ENCODE data around the gene GLG1.
A peak's percentile ranks its signal among the peaks of the same experiment; 100 is the strongest.

The GLG1 gene

GRCh38 chr16:74625500-74626350, 18.8 kb upstream of the GLG1 start:
- TF ChIP-seq, protein P1, sequence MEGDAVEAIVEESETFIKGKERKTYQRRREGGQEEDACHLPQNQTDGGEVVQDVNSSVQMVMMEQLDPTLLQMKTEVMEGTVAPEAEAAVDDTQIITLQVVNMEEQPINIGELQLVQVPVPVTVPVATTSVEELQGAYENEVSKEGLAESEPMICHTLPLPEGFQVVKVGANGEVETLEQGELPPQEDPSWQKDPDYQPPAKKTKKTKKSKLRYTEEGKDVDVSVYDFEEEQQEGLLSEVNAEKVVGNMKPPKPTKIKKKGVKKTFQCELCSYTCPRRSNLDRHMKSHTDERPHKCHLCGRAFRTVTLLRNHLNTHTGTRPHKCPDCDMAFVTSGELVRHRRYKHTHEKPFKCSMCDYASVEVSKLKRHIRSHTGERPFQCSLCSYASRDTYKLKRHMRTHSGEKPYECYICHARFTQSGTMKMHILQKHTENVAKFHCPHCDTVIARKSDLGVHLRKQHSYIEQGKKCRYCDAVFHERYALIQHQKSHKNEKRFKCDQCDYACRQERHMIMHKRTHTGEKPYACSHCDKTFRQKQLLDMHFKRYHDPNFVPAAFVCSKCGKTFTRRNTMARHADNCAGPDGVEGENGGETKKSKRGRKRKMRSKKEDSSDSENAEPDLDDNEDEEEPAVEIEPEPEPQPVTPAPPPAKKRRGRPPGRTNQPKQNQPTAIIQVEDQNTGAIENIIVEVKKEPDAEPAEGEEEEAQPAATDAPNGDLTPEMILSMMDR (conservative IDR thresholded peaks at IDR 0.05), result no peak
- H3K27ac ChIP-seq, result no peak overlapping the region

- TF ChIP-seq, protein P1 (conservative IDR thresholded peaks at IDR 0.05), result no peak
- H3K27ac ChIP-seq, result no peak overlapping the region
Observed at GRCh38 chr16:74623839-74624235, 16.9 kb upstream of the GLG1 start.

DNA sequence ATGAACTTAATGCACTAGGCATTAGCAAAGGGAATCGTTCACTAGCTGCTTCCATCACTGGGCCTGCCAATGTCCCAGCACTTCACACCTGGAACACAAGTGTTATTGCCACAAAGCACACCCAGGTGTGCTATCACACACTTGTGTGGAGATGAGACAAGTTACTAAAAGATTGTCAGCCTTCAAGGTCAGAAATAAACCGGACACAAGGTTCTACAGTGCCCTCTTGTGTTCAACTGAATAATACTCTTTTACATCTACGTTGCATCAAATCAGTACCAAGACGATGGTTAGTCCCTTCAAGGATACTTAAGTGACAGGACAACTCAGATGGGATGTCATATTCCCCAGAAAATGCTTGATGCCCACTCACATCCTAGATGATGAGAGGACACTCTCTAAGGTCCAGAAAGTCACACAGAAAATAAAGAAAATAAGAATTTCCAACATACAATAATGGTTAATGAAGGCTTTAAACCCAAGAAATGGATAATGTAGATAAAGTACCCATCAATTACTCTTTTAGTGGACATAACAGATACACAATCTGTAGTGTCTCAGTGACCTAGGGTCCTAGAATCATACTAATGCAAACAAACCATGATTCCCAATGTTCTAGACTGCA, 16.4 kb upstream of the GLG1 start:
- H3K27ac ChIP-seq, result no peak overlapping the region
- TF ChIP-seq, protein P1 (conservative IDR thresholded peaks at IDR 0.05), result peak; percentile 74

DNA sequence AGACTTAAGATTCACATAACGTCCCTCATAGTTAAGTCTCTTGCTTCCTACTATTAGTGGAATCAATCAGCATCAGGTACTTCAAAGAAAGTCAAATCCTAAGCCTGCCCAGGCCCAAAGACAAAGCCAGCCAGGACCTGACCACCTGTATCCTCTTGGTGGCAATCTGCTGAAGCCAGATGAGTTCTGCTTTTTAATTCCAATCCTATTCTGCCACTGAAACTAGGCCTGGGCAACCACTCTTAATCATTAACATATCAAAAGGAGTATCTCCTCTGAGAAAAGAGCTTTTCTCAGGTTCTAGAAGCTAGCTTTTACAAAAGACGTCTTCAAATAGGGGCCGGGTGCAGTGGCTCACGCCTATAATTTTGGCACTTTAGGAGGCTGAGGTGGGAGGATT, 15.1 kb upstream of the GLG1 start:
- TF ChIP-seq, protein P1 (conservative IDR thresholded peaks at IDR 0.05), result no peak
- no peak overlapping the region for H3K27ac ChIP-seq

DNA sequence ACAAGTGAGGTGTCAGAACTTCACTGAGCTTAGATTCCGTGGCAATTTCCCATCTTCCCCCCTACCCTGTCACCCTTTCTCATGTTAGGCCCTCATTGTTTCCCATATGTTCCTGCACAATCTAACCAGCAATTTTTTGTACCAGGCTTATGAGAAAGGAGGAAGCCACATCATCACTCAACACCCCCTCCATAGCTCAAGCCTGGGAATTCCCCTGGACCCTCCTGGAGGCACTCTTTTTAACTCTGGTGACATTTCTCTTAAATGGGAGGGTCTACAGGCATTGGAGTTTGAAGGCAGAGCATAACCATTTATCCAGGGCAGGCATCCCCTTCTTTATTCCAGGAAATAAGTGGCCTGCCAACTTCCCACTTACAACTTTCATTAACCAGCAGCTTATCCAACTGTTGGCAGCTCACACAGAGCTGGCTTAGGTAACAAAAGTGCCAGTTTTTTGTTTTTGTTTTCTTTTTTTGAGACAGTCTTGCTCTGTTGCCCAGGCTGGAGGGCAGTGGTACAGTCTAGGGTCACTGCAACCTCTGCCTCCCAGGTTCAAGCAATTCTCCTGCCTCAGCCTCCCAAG, 10.4 kb upstream of the GLG1 start:
- TF ChIP-seq, protein P1 (conservative IDR thresholded peaks at IDR 0.05), result no peak
- H3K27ac ChIP-seq, result no peak overlapping the region

DNA sequence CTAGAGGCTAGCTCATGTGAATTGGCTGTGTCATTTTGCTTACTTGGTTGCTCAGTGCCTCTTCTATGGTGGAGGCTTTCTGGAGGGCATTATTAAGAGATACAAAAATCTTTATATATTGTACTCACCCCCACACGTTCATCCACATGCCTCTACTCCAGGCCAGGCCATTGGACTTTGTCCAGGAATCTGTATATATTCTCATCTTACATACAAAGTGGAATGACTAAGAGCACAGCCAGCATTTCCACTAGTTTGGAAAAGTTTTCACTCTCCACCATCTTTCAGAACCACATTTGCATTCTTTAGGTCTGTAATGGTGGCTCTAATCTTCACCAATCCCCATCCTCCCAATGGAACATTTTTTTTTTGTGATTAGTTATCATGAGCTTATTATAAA, 4.8 kb upstream of the GLG1 start:
- TF ChIP-seq, protein P1 (conservative IDR thresholded peaks at IDR 0.05), result no peak
- H3K27ac ChIP-seq, result no peak overlapping the region

- TF ChIP-seq, protein P1 (conservative IDR thresholded peaks at IDR 0.05), result no peak
- peak overlapping the region; percentile 88 for H3K27ac ChIP-seq
Observed at GRCh38 chr16:74608944-74609343, 2.0 kb upstream of the GLG1 start.
